ENCODE measurements around the gene MFSD11. TPM values are rescaled to one million over a fixed set of nuclear protein-coding genes. Genes with fewer than 3 reads are reported as not detected.
"Not testable (repeated sequence)": the region's sequence is repeated elsewhere in the genome, so short reads cannot be mapped to it uniquely, and the experiment has no call there.

The MFSD11 gene
- total RNA-seq, 1 experiment from 2014 or later: 24.9 TPM

DNA sequence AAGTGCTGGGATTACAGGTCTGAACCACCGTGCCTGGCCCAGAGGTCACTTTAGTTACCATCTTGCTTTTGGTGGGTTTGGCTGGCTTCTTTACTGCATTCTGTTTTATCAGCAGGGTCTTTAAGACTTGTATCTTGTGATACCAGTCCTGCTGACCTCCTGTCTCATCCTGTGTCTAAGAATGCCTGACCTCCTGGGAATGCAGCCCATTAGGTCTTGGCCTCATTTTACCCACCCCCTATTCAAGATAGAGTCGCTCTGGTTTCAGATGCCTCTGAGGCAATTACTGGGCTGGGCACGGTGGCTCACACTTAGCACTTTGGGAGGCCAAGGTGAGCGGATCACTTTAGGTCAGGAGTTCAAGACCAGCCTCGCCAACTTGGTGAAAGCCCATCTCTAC lies 63.8 kb downstream of the MFSD11 start:
- ChIA-PET RAD21 (ENCODE audit: low non-redundant PET in 1 of 2, low total read pairs in 2 of 2, uncharacterized antibody in 2 of 2, unreplicated experiment in 2 of 2) (no interaction called here), POLR2A (interaction anchor here (0.7 kb wide), 1 partner anchor 32 kb away, joined by 3 read pairs; no protein-coding TSS in a partner anchor)

DNA sequence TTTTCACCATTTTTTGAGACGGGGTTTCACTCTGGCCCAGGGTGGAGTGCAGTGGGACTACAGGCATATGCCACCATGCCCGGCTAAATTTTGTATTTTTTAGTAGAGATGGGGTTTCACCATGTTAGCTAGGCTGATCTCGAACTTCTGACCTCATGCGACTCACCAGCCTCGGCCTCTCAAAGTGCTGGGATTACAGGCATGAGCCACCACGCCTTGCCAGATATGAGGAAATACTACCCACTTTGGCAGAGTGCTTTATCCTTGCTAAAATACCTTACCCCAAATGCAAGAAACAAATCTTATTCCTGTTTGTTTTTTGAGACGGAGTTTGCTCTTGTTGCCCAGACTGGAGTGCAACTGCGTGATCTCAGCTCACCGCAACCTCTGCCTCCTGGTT lies 67.4 kb downstream of the MFSD11 start:
- DNase-seq (ENCODE audit: low read depth, low spot score) (no peak), ATAC-seq (peak; percentile 70)
- no peak overlapping the region for H2AFZ ChIP-seq (ENCODE audit: low read depth, low read length, poor library complexity, severe bottlenecking)
- ChIA-PET RAD21 (ENCODE audit: low non-redundant PET in 1 of 2, low total read pairs in 2 of 2, uncharacterized antibody in 2 of 2, unreplicated experiment in 2 of 2) (no interaction called here), POLR2A (no interaction called here), CTCF (no interaction called here)
- peaks cover 10 to 18% of the 10 kb centered on the region in 2 experiments for H3K4me1 ChIP-seq (ENCODE audit: control insufficient read depth in 1 of 2, insufficient read depth in 2 of 2, low read length in 2 of 2)
- peak overlapping the region; percentile 8; the same call in 1 of the 2 replicates for H3K27ac ChIP-seq (ENCODE audit: low read depth, low read length)
- BruUV-seq (replicated peaks): no TSS peak
- no peak for TF ChIP-seq EGR1 (IDR thresholded peaks at IDR 0.05; ENCODE audit: low read depth)
- TF ChIP-seq, protein P1, sequence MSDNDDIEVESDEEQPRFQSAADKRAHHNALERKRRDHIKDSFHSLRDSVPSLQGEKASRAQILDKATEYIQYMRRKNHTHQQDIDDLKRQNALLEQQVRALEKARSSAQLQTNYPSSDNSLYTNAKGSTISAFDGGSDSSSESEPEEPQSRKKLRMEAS (IDR thresholded peaks at IDR 0.05): no peak
- TF ChIP-seq YY1 (IDR thresholded peaks at IDR 0.05; ENCODE audit: extremely low read depth, insufficient replicate concordance, low read depth, low read length): no peak
- TF ChIP-seq CEBPB (IDR thresholded peaks at IDR 0.05; ENCODE audit: low read depth): no peak
- no peak for TF ChIP-seq JUND (IDR thresholded peaks at IDR 0.05)
- no peak for TF ChIP-seq TCF7L2 (IDR thresholded peaks at IDR 0.05; ENCODE audit: borderline replicate concordance, extremely low read depth, insufficient read depth, insufficient read length)
- no peak for TF ChIP-seq EZH2 (IDR thresholded peaks at IDR 0.05)
- TF ChIP-seq SIN3A (IDR thresholded peaks at IDR 0.05; ENCODE audit: low read depth): no peak
- no peak for TF ChIP-seq RAD21 (IDR thresholded peaks at IDR 0.05; ENCODE audit: low read depth)
- TF ChIP-seq, protein P2, sequence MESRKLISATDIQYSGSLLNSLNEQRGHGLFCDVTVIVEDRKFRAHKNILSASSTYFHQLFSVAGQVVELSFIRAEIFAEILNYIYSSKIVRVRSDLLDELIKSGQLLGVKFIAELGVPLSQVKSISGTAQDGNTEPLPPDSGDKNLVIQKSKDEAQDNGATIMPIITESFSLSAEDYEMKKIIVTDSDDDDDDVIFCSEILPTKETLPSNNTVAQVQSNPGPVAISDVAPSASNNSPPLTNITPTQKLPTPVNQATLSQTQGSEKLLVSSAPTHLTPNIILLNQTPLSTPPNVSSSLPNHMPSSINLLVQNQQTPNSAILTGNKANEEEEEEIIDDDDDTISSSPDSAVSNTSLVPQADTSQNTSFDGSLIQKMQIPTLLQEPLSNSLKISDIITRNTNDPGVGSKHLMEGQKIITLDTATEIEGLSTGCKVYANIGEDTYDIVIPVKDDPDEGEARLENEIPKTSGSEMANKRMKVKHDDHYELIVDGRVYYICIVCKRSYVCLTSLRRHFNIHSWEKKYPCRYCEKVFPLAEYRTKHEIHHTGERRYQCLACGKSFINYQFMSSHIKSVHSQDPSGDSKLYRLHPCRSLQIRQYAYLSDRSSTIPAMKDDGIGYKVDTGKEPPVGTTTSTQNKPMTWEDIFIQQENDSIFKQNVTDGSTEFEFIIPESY (IDR thresholded peaks at IDR 0.05; ENCODE audit: extremely low read depth, insufficient replicate concordance, low read length): no peak
- peak overlapping the region; percentile 57 for H3K4me2 ChIP-seq (ENCODE audit: low read length)
- no peaks in the 10 kb centered on the region for H3K9me2 ChIP-seq (ENCODE audit: insufficient read depth)
- no peaks in the 10 kb centered on the region for H3K9me3 ChIP-seq (ENCODE audit: control insufficient read depth in 1 of 2, insufficient read depth in 1 of 2, low read depth in 1 of 2, low read length in 2 of 2)
- no peaks in the 10 kb centered on the region for H3K27me3 ChIP-seq (ENCODE audit: insufficient read depth, low read length)
- H3K36me3 ChIP-seq (ENCODE audit: control insufficient read depth in 1 of 2, insufficient read depth in 2 of 2, low read length in 2 of 2): no peaks in the 10 kb centered on the region
- no peaks in the 10 kb centered on the region for H3K79me2 ChIP-seq (ENCODE audit: insufficient read depth, low read length)
- 0 out of 4 replicates have a peak overlapping the region, but pooled peaks of 1 of the 2 experiments have one; percentile 4 for H3K4me3 ChIP-seq (replicated peaks in 1 of 2; ENCODE audit: low read depth in 1 of 2, low read length in 2 of 2)
- intact Hi-C loops (cut with micrococcal nuclease): no loop called here
- no peak overlapping the region for H3K9ac ChIP-seq (ENCODE audit: low read length)
- H4K20me1 ChIP-seq (ENCODE audit: insufficient read depth): no peaks in the 10 kb centered on the region

More for the DNA sequence above, 63.8 kb downstream of the MFSD11 start:
- H3K4me2 ChIP-seq (ENCODE audit: low read length): no peak overlapping the region
- no peak overlapping the region for H3K27ac ChIP-seq (ENCODE audit: low read depth, low read length)
- H3K4me1 ChIP-seq (ENCODE audit: control insufficient read depth in 1 of 2, insufficient read depth in 2 of 2, low read length in 2 of 2): peaks cover 15 to 38% of the 10 kb centered on the region in 2 experiments
- H3K27me3 ChIP-seq (ENCODE audit: insufficient read depth, low read length): no peaks in the 10 kb centered on the region
- H3K9me2 ChIP-seq (ENCODE audit: insufficient read depth): no peaks in the 10 kb centered on the region
- CTCF ChIA-PET: interaction anchor here (0.7 to 1.0 kb wide), 2 partner anchors 19 to 38 kb away, joined by 4 read pairs; no protein-coding TSS in a partner anchor
- no peaks in the 10 kb centered on the region for H4K20me1 ChIP-seq (ENCODE audit: insufficient read depth)
- BruUV-seq (replicated peaks): no TSS peak
- intact Hi-C loops (cut with micrococcal nuclease): no loop called here
- no peak for TF ChIP-seq SRF (IDR thresholded peaks at IDR 0.05; ENCODE audit: low read depth)
- TF ChIP-seq JUND (IDR thresholded peaks at IDR 0.05): no peak
- no peak for TF ChIP-seq EZH2 (IDR thresholded peaks at IDR 0.05)
- TF ChIP-seq POLR2A (IDR thresholded peaks at IDR 0.05; ENCODE audit: borderline replicate concordance, extremely low read depth, insufficient read depth, insufficient read length): no peak
- no peak for TF ChIP-seq EZH2phosphoT487 (IDR thresholded peaks at IDR 0.05; ENCODE audit: borderline replicate concordance)
- TF ChIP-seq EGR1 (IDR thresholded peaks at IDR 0.05; ENCODE audit: low read depth): no peak
- H3K36me3 ChIP-seq (ENCODE audit: control insufficient read depth in 1 of 2, insufficient read depth in 2 of 2, low read length in 2 of 2): no peaks in the 10 kb centered on the region
- H3K9ac ChIP-seq (ENCODE audit: low read length): no peak overlapping the region
- ATAC-seq (no peak), DNase-seq (ENCODE audit: low read depth, low spot score) (no peak)
- H3K79me2 ChIP-seq (ENCODE audit: insufficient read depth, low read length): no peaks in the 10 kb centered on the region
- no peak overlapping the region for H2AFZ ChIP-seq (ENCODE audit: low read depth, low read length, poor library complexity, severe bottlenecking)
- H3K9me3 ChIP-seq (ENCODE audit: control insufficient read depth in 1 of 2, insufficient read depth in 1 of 2, low read depth in 1 of 2, low read length in 2 of 2): no peaks in the 10 kb centered on the region
- H3K4me3 ChIP-seq (replicated peaks in 1 of 2; ENCODE audit: low read depth in 1 of 2, low read length in 2 of 2): no peak overlapping the region

DNA sequence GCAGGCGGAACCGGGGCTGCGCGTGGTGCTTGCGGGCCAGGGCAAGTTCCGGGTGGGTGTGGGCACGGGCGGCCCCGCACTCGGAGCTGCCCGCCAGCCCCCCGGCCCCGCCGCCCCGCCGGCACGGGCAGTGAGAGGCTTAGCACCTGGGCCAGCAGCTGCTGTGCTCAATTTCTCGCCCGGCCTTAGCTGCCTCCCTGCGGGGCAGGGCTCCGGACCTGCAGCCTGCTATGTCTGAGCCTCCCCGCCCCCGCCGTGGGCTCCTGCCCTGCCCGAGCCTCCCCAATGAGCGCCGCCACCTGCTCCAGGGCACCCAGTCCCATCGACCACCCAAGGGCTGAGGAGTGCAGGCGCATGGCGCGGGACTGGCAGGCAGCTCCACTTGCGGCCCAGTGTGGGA lies 68.2 kb downstream of the MFSD11 start:
- H4K20me1 ChIP-seq (ENCODE audit: insufficient read depth); H3K27ac ChIP-seq (ENCODE audit: low read depth, low read length); RAD21 ChIA-PET (ENCODE audit: low non-redundant PET in 1 of 2, low total read pairs in 2 of 2, uncharacterized antibody in 2 of 2, unreplicated experiment in 2 of 2); CTCF ChIA-PET; H3K4me2 ChIP-seq (ENCODE audit: low read length); H2AFZ ChIP-seq (ENCODE audit: low read depth, low read length, poor library complexity, severe bottlenecking); H3K4me3 ChIP-seq (replicated peaks in 1 of 2; ENCODE audit: low read depth in 1 of 2, low read length in 2 of 2); H3K79me2 ChIP-seq (ENCODE audit: insufficient read depth, low read length); ATAC-seq; DNase-seq (ENCODE audit: low read depth, low spot score); H3K27me3 ChIP-seq (ENCODE audit: insufficient read depth, low read length); BruUV-seq (replicated peaks); POLR2A ChIA-PET; H3K36me3 ChIP-seq (ENCODE audit: control insufficient read depth in 1 of 2, insufficient read depth in 2 of 2, low read length in 2 of 2); H3K9ac ChIP-seq (ENCODE audit: low read length); H3K9me2 ChIP-seq (ENCODE audit: insufficient read depth); intact Hi-C loops (cut with micrococcal nuclease); H3K9me3 ChIP-seq (ENCODE audit: control insufficient read depth in 1 of 2, insufficient read depth in 1 of 2, low read depth in 1 of 2, low read length in 2 of 2): not testable (repeated sequence)
- H3K4me1 ChIP-seq (ENCODE audit: control insufficient read depth in 1 of 2, insufficient read depth in 2 of 2, low read length in 2 of 2): peaks cover 10 to 18% of the 10 kb centered on the region in 2 experiments

All from HCT116 (cell line).